Thyroid gland (tissue), 4 donors: ENCODE measurements around the gene FKBP1B.

Experiments
- POLR2A ChIP-seq, 2 donors: fragments of 450-650 bp; IDR thresholded peaks; one replicate each; pipeline ENCODE4 v1.6.1; 2017; ENCODE audit warnings: antibody characterized with exemption in 2 of 2, mild to moderate bottlenecking in 2 of 2, moderate library complexity in 1 of 2
- TF ChIP-seq, protein P1 (sequence below), 6 experiments: fragments of 200-600 bp in 3 of 6; fragments of 450-650 bp in 3 of 6; sonication (generic) in 3 of 6; IDR thresholded peaks; one replicate each; pipeline ENCODE4 v1.5.1; 2016 to 2019; ENCODE audit warnings: antibody characterized with exemption in 6 of 6, mild to moderate bottlenecking in 2 of 6, inconsistent platforms in 1 of 6, moderate library complexity in 1 of 6

GRCh38 chr2:24106786-24107185 lies 57.2 kb downstream of the FKBP1B start:
- TF ChIP-seq, protein P1, sequence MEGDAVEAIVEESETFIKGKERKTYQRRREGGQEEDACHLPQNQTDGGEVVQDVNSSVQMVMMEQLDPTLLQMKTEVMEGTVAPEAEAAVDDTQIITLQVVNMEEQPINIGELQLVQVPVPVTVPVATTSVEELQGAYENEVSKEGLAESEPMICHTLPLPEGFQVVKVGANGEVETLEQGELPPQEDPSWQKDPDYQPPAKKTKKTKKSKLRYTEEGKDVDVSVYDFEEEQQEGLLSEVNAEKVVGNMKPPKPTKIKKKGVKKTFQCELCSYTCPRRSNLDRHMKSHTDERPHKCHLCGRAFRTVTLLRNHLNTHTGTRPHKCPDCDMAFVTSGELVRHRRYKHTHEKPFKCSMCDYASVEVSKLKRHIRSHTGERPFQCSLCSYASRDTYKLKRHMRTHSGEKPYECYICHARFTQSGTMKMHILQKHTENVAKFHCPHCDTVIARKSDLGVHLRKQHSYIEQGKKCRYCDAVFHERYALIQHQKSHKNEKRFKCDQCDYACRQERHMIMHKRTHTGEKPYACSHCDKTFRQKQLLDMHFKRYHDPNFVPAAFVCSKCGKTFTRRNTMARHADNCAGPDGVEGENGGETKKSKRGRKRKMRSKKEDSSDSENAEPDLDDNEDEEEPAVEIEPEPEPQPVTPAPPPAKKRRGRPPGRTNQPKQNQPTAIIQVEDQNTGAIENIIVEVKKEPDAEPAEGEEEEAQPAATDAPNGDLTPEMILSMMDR (IDR thresholded peaks at IDR 0.05), result no peak
- TF ChIP-seq POLR2A (IDR thresholded peaks at IDR 0.05), result no peak
